Keratinocyte (primary cell): ENCODE data around the gene TSPAN7. TPM values are rescaled to one million over a fixed set of nuclear protein-coding genes. Genes with fewer than 3 reads are reported as not detected.

Experiments
- DNase-seq: peaks from one replicate; pipeline ENCODE4 v3.0.0-alpha.2; 2011; ENCODE audit warnings: low read depth, missing footprints, low spot score
- FAIRE-seq: peaks from 2 replicates; lab custom pipeline; 2011; peaks lifted over from hg19 to GRCh38; lab: Jason Lieb, UNC
- H2AFZ ChIP-seq: 2 replicates; pipeline ENCODE4 v1.6.0; 2012; ENCODE audit warnings: low read length, control low read depth, inconsistent platforms; ENCODE audit not compliant: control insufficient read depth
- H3K27ac ChIP-seq: 2 replicates; pipeline ENCODE4 v1.5.1; 2011; ENCODE audit warnings: low read length; ENCODE audit not compliant: control insufficient read depth, insufficient read depth
- H3K27me3 ChIP-seq: 3 replicates; pipeline ENCODE4 v1.6.0; 2011; ENCODE audit warnings: low read length; ENCODE audit not compliant: control insufficient read depth, insufficient read depth; ENCODE audit errors: extremely low read depth
- H3K36me3 ChIP-seq, 2 experiments: 2 replicates in 1 of 2; 3 replicates in 1 of 2; pipeline ENCODE4 v1.5.1; 2011; ENCODE audit warnings: low read length in 2 of 2, mild to moderate bottlenecking in 1 of 2; ENCODE audit not compliant: control insufficient read depth in 2 of 2, insufficient read depth in 2 of 2; ENCODE audit errors: extremely low read depth in 1 of 2
- H3K4me1 ChIP-seq: 3 replicates; pipeline ENCODE4 v1.5.1; 2011; ENCODE audit warnings: low read length; ENCODE audit not compliant: control insufficient read depth, insufficient read depth; ENCODE audit errors: extremely low read depth
- H3K4me2 ChIP-seq: 3 replicates; pipeline ENCODE4 v1.6.0; 2011; ENCODE audit warnings: low read depth, low read length; ENCODE audit not compliant: control insufficient read depth, insufficient read depth; ENCODE audit errors: extremely low read depth
- H3K4me3 ChIP-seq, 3 experiments: fragments of 200-600 bp in 1 of 3; sonication (generic) in 1 of 3; 2 replicates in 2 of 3; 3 replicates in 1 of 3; pipeline ENCODE4 v1.5.1; 2011 to 2016; ENCODE audit warnings: low read length in 3 of 3, mild to moderate bottlenecking in 3 of 3, control low read depth in 2 of 3, inconsistent platforms in 1 of 3, low read depth in 1 of 3, mixed read lengths in 1 of 3, mixed run types in 1 of 3, moderate library complexity in 1 of 3; ENCODE audit not compliant: control insufficient read depth in 2 of 3, insufficient read depth in 2 of 3; ENCODE audit errors: extremely low read depth in 1 of 3
- H3K79me2 ChIP-seq: 2 replicates; pipeline ENCODE4 v1.6.0; 2012; ENCODE audit warnings: low read length; ENCODE audit not compliant: control insufficient read depth, insufficient read depth
- H3K9ac ChIP-seq: 3 replicates; pipeline ENCODE4 v1.6.0; 2011; ENCODE audit warnings: low read length; ENCODE audit not compliant: control insufficient read depth, insufficient read depth; ENCODE audit errors: extremely low read depth
- H3K9me1 ChIP-seq: 3 replicates; pipeline ENCODE4 v1.6.0; 2011; ENCODE audit warnings: low read length; ENCODE audit not compliant: control insufficient read depth, insufficient read depth; ENCODE audit errors: extremely low read depth
- H3K9me3 ChIP-seq: 2 replicates; pipeline ENCODE4 v1.5.1; 2012; ENCODE audit warnings: low read depth, low read length; ENCODE audit not compliant: control insufficient read depth
- H4K20me1 ChIP-seq: 3 replicates; pipeline ENCODE4 v1.6.0; 2011; ENCODE audit warnings: low read length; ENCODE audit not compliant: control insufficient read depth, insufficient read depth; ENCODE audit errors: extremely low read depth
- EZH2 ChIP-seq: IDR thresholded peaks from one replicate; pipeline ENCODE4 v1.6.1; 2012; ENCODE audit warnings: inconsistent platforms, mild to moderate bottlenecking, low read length, moderate library complexity
- dilution Hi-C: fragments of 300-500 bp; cut with MboI; formaldehyde crosslinking; loops from one replicate; pipeline ENCODE4 v1.7.0; 2020; ENCODE audit warnings: low sequenced_read_pairs; ENCODE audit not compliant: extremely low pct_ligation_motif_present
- polyA plus RNA-seq, 5 experiments: library from polyadenylated mRNA; depleted of rRNA in 3 of 5; stranded (reverse) in 3 of 5; stranded (forward) in 1 of 5; unstranded in 1 of 5; fragments of >200 nt; gene quantifications; 1 replicate in 1 of 5; 2 replicates in 3 of 5; 3 replicates in 1 of 5; pipeline versions ENCODE4 v1.2.1 to v1.2.3, GENCODE V29; 2011 to 2012; ENCODE audit warnings: missing spikeins in 2 of 5, low read depth in 1 of 5, low replicate concordance in 1 of 5
- TF ChIP-seq, protein P1 (sequence below), 3 experiments: IDR thresholded peaks in 1 of 3; conservative IDR thresholded peaks in 1 of 3; optimal IDR thresholded peaks in 1 of 3; 2 replicates in 2 of 3; 3 replicates in 1 of 3; pipeline versions ENCODE3 to v1.5.1; 2011; ENCODE audit warnings: low read length in 3 of 3, mild to moderate bottlenecking in 3 of 3, moderate library complexity in 2 of 3, control low read depth in 1 of 3, inconsistent platforms in 1 of 3; ENCODE audit not compliant: insufficient read depth in 2 of 3; ENCODE audit errors: extremely low read depth in 1 of 3

Gene TSPAN7
- polyA plus RNA-seq, 1 donor (not counting 4 experiments of a cell fraction or from before 2014, with no cell fraction given) = 2.3 TPM

DNA sequence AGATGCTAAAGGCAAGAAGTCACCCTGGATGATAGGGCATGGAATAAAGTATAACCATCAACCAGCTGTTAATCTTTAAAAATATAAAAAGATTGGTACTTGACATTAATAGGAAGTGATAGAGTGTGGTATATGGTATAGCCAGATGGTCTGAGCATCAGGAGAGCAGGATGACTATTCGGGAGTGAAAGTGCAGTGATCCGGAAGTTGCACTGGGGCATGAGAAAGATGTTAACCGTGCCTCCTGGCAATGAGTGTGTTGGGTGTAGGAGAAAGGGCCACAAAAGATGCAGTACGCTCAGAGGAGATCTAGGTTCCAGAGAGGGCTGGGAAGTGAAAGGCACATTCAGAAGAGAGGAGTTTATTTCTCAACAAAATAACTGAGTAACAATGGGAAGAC, 65.0 kb downstream of the TSPAN7 start:
- dilution Hi-C loops = no loop called here
- Histone ChIP-seq H3K36me3 (no peaks in the 10 kb centered on the region), H3K79me2 (no peaks in the 10 kb centered on the region), H3K27me3 (no peaks in the 10 kb centered on the region), H3K9ac (no peak overlapping the region), H4K20me1 (no peaks in the 10 kb centered on the region), H3K9me1 (no peaks in the 10 kb centered on the region), H3K4me3 (no peak overlapping the region), H3K27ac (no peak overlapping the region), H3K4me1 (no peaks in the 10 kb centered on the region), H3K4me2 (no peak overlapping the region), H2AFZ (no peak overlapping the region), H3K9me3 (no peaks in the 10 kb centered on the region)
- TF ChIP-seq EZH2 = no peak
- TF ChIP-seq, protein P1, sequence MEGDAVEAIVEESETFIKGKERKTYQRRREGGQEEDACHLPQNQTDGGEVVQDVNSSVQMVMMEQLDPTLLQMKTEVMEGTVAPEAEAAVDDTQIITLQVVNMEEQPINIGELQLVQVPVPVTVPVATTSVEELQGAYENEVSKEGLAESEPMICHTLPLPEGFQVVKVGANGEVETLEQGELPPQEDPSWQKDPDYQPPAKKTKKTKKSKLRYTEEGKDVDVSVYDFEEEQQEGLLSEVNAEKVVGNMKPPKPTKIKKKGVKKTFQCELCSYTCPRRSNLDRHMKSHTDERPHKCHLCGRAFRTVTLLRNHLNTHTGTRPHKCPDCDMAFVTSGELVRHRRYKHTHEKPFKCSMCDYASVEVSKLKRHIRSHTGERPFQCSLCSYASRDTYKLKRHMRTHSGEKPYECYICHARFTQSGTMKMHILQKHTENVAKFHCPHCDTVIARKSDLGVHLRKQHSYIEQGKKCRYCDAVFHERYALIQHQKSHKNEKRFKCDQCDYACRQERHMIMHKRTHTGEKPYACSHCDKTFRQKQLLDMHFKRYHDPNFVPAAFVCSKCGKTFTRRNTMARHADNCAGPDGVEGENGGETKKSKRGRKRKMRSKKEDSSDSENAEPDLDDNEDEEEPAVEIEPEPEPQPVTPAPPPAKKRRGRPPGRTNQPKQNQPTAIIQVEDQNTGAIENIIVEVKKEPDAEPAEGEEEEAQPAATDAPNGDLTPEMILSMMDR (optimal IDR thresholded peaks at IDR 0.05 in 1 of 3, IDR thresholded peaks at IDR 0.05 in 1 of 3, conservative IDR thresholded peaks at IDR 0.05 in 1 of 3; ENCODE audit: extremely low read depth in 1 of 3, insufficient read depth in 2 of 3, low read length in 3 of 3) = no peak
- FAIRE-seq (no peak), DNase-seq (no peak)

DNA sequence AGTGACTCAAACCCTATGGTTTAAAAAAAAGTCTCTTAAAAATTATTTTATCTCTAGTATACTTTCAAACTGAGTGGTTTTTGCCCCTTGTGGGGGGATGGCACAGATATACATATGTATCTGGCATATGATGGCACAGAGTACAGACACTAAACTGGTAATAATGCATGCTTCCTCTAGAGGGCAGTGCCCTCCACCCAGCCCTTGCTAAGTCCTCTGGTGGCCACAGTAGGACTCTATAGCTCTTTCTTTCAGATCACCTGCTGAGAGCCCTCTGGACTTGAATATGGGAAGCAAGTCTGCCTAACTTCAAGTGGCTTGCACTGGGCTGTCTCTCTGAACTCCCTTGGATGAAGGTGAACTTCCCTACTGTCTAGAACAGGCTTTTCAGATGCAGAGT, 66.3 kb downstream of the TSPAN7 start:
- Histone ChIP-seq H3K27ac (no peak overlapping the region), H3K36me3 (no peaks in the 10 kb centered on the region), H2AFZ (no peak overlapping the region), H3K9me1 (no peaks in the 10 kb centered on the region), H3K79me2 (no peaks in the 10 kb centered on the region), H3K4me2 (no peak overlapping the region), H3K9me3 (no peaks in the 10 kb centered on the region), H4K20me1 (no peaks in the 10 kb centered on the region), H3K9ac (no peak overlapping the region), H3K4me3 (no peak overlapping the region), H3K27me3 (no peaks in the 10 kb centered on the region), H3K4me1 (no peaks in the 10 kb centered on the region)
- peak; percentile 21 for DNase-seq
- TF ChIP-seq EZH2 = no peak
- TF ChIP-seq, protein P1 (optimal IDR thresholded peaks at IDR 0.05 in 1 of 3, IDR thresholded peaks at IDR 0.05 in 1 of 3, conservative IDR thresholded peaks at IDR 0.05 in 1 of 3; ENCODE audit: extremely low read depth in 1 of 3, insufficient read depth in 2 of 3, low read length in 3 of 3) = peak; percentile 68 to 83 (median 76)
- dilution Hi-C loops = no loop called here
- no peak for FAIRE-seq
